ENCODE results near the gene GALNT8. TPM values are rescaled to one million over a fixed set of nuclear protein-coding genes. Genes with fewer than 3 reads are reported as not detected.

The GALNT8 gene
- total and polyA plus RNA-seq, 9 of the 15 experiments (the other 6 are each of a cell fraction or from before 2014, with no cell fraction given), result 0.11 to 0.23 (median 0.21) TPM; not detected in 6

GRCh38 chr12:4810219-4810671 lies 90.0 kb downstream of the GALNT8 start:
- H3K9me1 ChIP-seq (ENCODE audit: control insufficient read depth, insufficient read depth, low read length), result no peaks in the 10 kb centered on the region
- H3K27ac ChIP-seq (ENCODE audit: extremely low read depth, low read depth, low read length), result no peak overlapping the region
- H3K4me2 ChIP-seq (ENCODE audit: insufficient read depth, low read length), result no peak overlapping the region
- H4K20me1 ChIP-seq (replicated peaks; ENCODE audit: control insufficient read depth, insufficient read depth, low read length), result no peaks in the 10 kb centered on the region
- H3K9me3 ChIP-seq (replicated peaks; ENCODE audit: control insufficient read depth, insufficient read depth, low read depth, low read length), result no peaks in the 10 kb centered on the region
- DNase-seq (ENCODE audit: extremely low read depth in 1 of 4, low spot score in 3 of 4), result no peak
- no peak overlapping the region for H2AFZ ChIP-seq (ENCODE audit: low read depth, low read length)
- H3K4me1 ChIP-seq (replicated peaks in 1 of 2; ENCODE audit: control insufficient read depth in 2 of 2, insufficient read depth in 2 of 2, low read length in 2 of 2), result no peaks in the 10 kb centered on the region
- no peak overlapping the region for H3K4me3 ChIP-seq
- H3K36me3 ChIP-seq (ENCODE audit: control insufficient read depth, insufficient read depth, low read length), result no peaks in the 10 kb centered on the region
- H3K79me2 ChIP-seq (ENCODE audit: control insufficient read depth, insufficient read depth, low read length), result no peaks in the 10 kb centered on the region
- no peak overlapping the region for H3K9ac ChIP-seq (ENCODE audit: insufficient read depth in 1 of 2, low read depth in 2 of 2, low read length in 2 of 2)
- TF ChIP-seq MEF2A (IDR thresholded peaks at IDR 0.05; ENCODE audit: control insufficient read depth, low read depth, low read length) (no peak), E2F5 (CRISPR knock-in tag; IDR thresholded peaks at IDR 0.05) (no peak), ZNF589 (CRISPR knock-in tag; IDR thresholded peaks at IDR 0.05; ENCODE audit: low read depth) (no peak), SPI1 (IDR thresholded peaks at IDR 0.05; ENCODE audit: borderline replicate concordance, low read depth, low read length) (no peak)
- 27% methylated on average over 22 of the region's 34 CpGs for WGBS (ENCODE audit: insufficient coverage, low coverage, missing lambda C conversion rate)
- FAIRE-seq, result no peak
- peaks cover 0 to 4% of the 10 kb centered on the region in 2 experiments; a peak in 2 of 5 replicates for H3K27me3 ChIP-seq (ENCODE audit: control insufficient read depth in 2 of 2, insufficient read depth in 2 of 2, low read length in 2 of 2)
- intact Hi-C loops (cut with micrococcal nuclease), result no loop called here
- CTCF ChIA-PET (ENCODE audit: low intra/inter-chr PET ratio), result no interaction called here
- no peak for ATAC-seq
- no TSS peak for BruUV-seq (replicated peaks)
- POLR2A ChIA-PET, result no interaction called here
- in situ Hi-C loops (cut with MboI), result no loop called here

Data from K562 (cell line).